K562 (cell line): ENCODE data around the gene MBOAT1.
A peak's percentile ranks its signal among the peaks of the same experiment; 100 is the strongest.

Experiments used
- ARID3A ChIP-seq: IDR thresholded peaks from 2 replicates; pipeline ENCODE4 v1.6.1; 2012; ENCODE audit warnings: low read depth, low read length, improper control_type of control experiment, borderline replicate concordance
- BACH1 ChIP-seq: fragments of 200-800 bp; sonication (Bioruptor generic); IDR thresholded peaks from 2 replicates; pipeline ENCODE4 v1.6.1; 2016; ENCODE audit warnings: missing genetic modification characterization, missing compliant biosample characterization
- CHCHD3 ChIP-seq: fragments of 250-450 bp; sonication (Bioruptor Pico); IDR thresholded peaks from 2 replicates; pipeline ENCODE4 v2.1.2; 2022; ENCODE audit warnings: mild to moderate bottlenecking
- CTCF ChIP-seq, 3 experiments: IDR thresholded peaks in 2 of 3; conservative IDR thresholded peaks in 1 of 3; 2 replicates each; pipeline ENCODE4 v1.5.1; 2011 to 2012; ENCODE audit warnings: low read length in 3 of 3, mild to moderate bottlenecking in 3 of 3, control low read depth in 2 of 3, improper control_type of control experiment in 1 of 3, inconsistent platforms in 1 of 3, low read depth in 1 of 3, mixed read lengths in 1 of 3, moderate library complexity in 1 of 3; ENCODE audit not compliant: insufficient read depth in 2 of 3
- ETV6 ChIP-seq, 3 experiments: fragments of 150-350 bp in 1 of 3; sonication (generic) in 1 of 3; formaldehyde crosslinking in 1 of 3; IDR thresholded peaks; 2 replicates each; pipeline versions ENCODE4 v1.6.1 to v1.8.0; 2014 to 2022; ENCODE audit warnings: borderline replicate concordance in 2 of 3, low read depth in 2 of 3, antibody characterized with exemption in 1 of 3, low read length in 1 of 3, mild to moderate bottlenecking in 1 of 3, missing genetic modification reagents in 1 of 3
- EZH2 ChIP-seq: IDR thresholded peaks from 2 replicates; pipeline ENCODE4 v1.6.1; 2012; ENCODE audit warnings: low read depth, mild to moderate bottlenecking, inconsistent platforms, low read length, borderline replicate concordance
- HMBOX1 ChIP-seq: sonication (generic); IDR thresholded peaks from 2 replicates; pipeline ENCODE4 v1.6.1; 2016
- HMG20B ChIP-seq: fragments of 250-450 bp; sonication (Bioruptor Pico); IDR thresholded peaks from 2 replicates; pipeline ENCODE4 v1.5.0; 2021; ENCODE audit warnings: mild to moderate bottlenecking
- HOXB6 ChIP-seq: fragments of 250-450 bp; sonication (Bioruptor Pico); IDR thresholded peaks from 2 replicates; pipeline ENCODE4 v1.5.1; 2022; ENCODE audit warnings: mild to moderate bottlenecking, borderline replicate concordance
- NR2C1 ChIP-seq, 2 experiments: fragments of 450-650 bp; IDR thresholded peaks; 2 replicates each; pipeline ENCODE4 v1.6.1; 2017; ENCODE audit warnings: mild to moderate bottlenecking in 2 of 2, antibody characterized with exemption in 1 of 2, inconsistent platforms in 1 of 2, missing compliant biosample characterization in 1 of 2, missing genetic modification characterization in 1 of 2
- SRF ChIP-seq, 2 experiments: fragments of 250-450, 450-650 bp in 1 of 2; sonication (Bioruptor Pico) in 1 of 2; sonication (generic) in 1 of 2; formaldehyde crosslinking; IDR thresholded peaks; 2 replicates each; pipeline versions ENCODE4 v1.5.0 to v1.5.1; 2020 to 2022; ENCODE audit warnings: mild to moderate bottlenecking in 1 of 2, missing genetic modification reagents in 1 of 2
- ZHX1 ChIP-seq: fragments of 150-350 bp; conservative IDR thresholded peaks from 2 replicates; pipeline ENCODE4 v1.6.1; 2014; ENCODE audit warnings: low read length
- ZNF274 ChIP-seq: IDR thresholded peaks from 2 replicates; pipeline ENCODE4 v1.6.1; 2011; ENCODE audit warnings: low read depth, mild to moderate bottlenecking, low read length, moderate library complexity, borderline replicate concordance

GRCh38 chr6:20188630-20189075, 23.6 kb downstream of the MBOAT1 start:
- TF ChIP-seq SRF (CRISPR knock-in tag; IDR thresholded peaks at IDR 0.05) = no peak
- TF ChIP-seq ARID3A = no peak
- TF ChIP-seq CTCF (IDR thresholded peaks at IDR 0.05 in 2 of 3, conservative IDR thresholded peaks at IDR 0.05 in 1 of 3; ENCODE audit: insufficient read depth in 2 of 3, low read depth in 1 of 3, low read length in 3 of 3) = no peak
- TF ChIP-seq HMG20B (CRISPR knock-in tag) = no peak
- no peak for TF ChIP-seq ZNF274
- TF ChIP-seq HOXB6 = no peak
- TF ChIP-seq CHCHD3 = no peak
- no peak for TF ChIP-seq ZHX1
- no peak for TF ChIP-seq HMBOX1
- no peak for TF ChIP-seq NR2C1 (IDR thresholded peaks at IDR 0.05)
- peak; percentile 84 for TF ChIP-seq NR2C1 (tag; IDR thresholded peaks at IDR 0.05)
- no peak for TF ChIP-seq EZH2
- TF ChIP-seq BACH1 (tag) = no peak
- TF ChIP-seq ETV6 (IDR thresholded peaks at IDR 0.05; ENCODE audit: borderline replicate concordance in 1 of 2, low read depth in 2 of 2, low read length in 1 of 2) = no peak
- no peak for TF ChIP-seq ETV6 (CRISPR knock-in tag; IDR thresholded peaks at IDR 0.05; ENCODE audit: borderline replicate concordance)
